WI38 (cell line): Measurements from ENCODE around the gene WFIKKN1.

Source experiments
- H3K4me3 ChIP-seq: 2 replicates; pipeline ENCODE4 v1.5.1; 2011; ENCODE audit warnings: low read depth, mild to moderate bottlenecking, control low read depth, low read length
- CTCF ChIP-seq: IDR thresholded peaks from 2 replicates; pipeline ENCODE4 v1.5.1; 2012; ENCODE audit warnings: low read depth, mild to moderate bottlenecking, control low read depth, low read length

Gene WFIKKN1

DNA sequence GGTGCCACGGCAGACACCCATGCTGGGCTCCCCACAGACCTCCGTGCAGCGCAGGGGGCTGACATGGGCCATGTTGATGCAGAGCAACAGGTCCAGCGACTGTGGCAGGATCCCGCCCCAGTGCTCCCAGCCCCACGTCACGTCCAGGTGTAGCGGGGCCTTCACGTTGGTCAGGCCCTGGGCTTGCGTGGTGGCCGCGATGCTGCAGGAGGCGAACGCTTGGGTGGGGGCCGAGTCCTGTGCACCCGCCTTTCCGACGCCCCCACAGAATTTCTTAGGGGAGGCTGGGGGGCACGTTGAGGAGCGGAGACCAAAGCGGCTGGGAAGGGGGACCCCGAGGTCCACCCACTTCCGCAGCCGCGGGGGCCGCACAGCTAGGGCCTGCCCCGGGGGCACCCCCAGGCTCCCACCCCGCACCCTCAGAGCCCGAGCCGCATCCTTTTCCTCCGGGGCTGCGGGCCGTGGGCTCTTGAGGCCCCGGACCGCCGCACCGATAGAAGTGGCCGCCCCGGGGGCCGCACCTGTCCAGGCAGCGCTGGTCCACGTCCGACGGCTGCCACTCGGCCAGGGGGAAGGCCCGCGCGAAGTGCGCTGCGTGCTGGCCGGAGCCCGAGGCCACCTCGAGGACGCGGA is 4.9 kb downstream of the WFIKKN1 start:
- no peak for TF ChIP-seq CTCF
- H3K4me3 ChIP-seq: peak overlapping the region; percentile 81

- no peak for TF ChIP-seq CTCF
- H3K4me3 ChIP-seq: peak within 1 kb of the TSS; percentile 81
Measured at GRCh38 chr16:636206-637080, 5.7 kb downstream of the WFIKKN1 start, which contains the start of gene METTL26. METTL26 (minus strand) TSS chr16:636305; CDS start chr16:636290, 15 bp downstream.

- no peak for TF ChIP-seq CTCF
- peak overlapping the region; percentile 81 for H3K4me3 ChIP-seq
Measured at GRCh38 chr16:637081-638018, 6.6 kb downstream of the WFIKKN1 start.

- H3K4me3 ChIP-seq: no peak overlapping the region
- no peak for TF ChIP-seq CTCF
Measured at GRCh38 chr16:638034-638543, 7.3 kb downstream of the WFIKKN1 start.

- H3K4me3 ChIP-seq: no peak overlapping the region
- TF ChIP-seq CTCF: no peak
Measured at GRCh38 chr16:638836-639235, 8.1 kb downstream of the WFIKKN1 start.

GRCh38 chr16:640614-641013 is 9.8 kb downstream of the WFIKKN1 start:
- TF ChIP-seq CTCF: no peak
- peak overlapping the region; percentile 75; the same call in 1 of the 2 replicates for H3K4me3 ChIP-seq
